H1 (cell line): Measurements from ENCODE around the gene CTAGE1. TPM values are rescaled to one million over a fixed set of nuclear protein-coding genes. Genes with fewer than 3 reads are reported as not detected.

Experiments
- CTCF ChIA-PET: fragments of 300-600 bp; sonication (Branson Sonifier 250); formaldehyde crosslinking; loops from one replicate; lab custom pipeline; 2021; ENCODE audit not compliant: partially characterized antibody; lab: Charles Lee
- POLR2A ChIA-PET: fragments of 300-600 bp; sonication (Branson Sonifier 250); formaldehyde crosslinking; loops from one replicate; lab custom pipeline; 2021; ENCODE audit warnings: inconsistent platforms; ENCODE audit not compliant: partially characterized antibody; lab: Charles Lee
- DNase-seq, 2 experiments: peaks; one replicate each; pipeline versions ENCODE4 v3.0.0 to v3.0.0-alpha.2; 2010 to 2022; ENCODE audit warnings: low spot score in 2 of 2, low read depth in 1 of 2, mixed read lengths in 1 of 2
- FAIRE-seq: peaks from 2 replicates; lab custom pipeline; 2011; peaks lifted over from hg19 to GRCh38; lab: Jason Lieb, UNC
- H2AFZ ChIP-seq: 2 replicates; pipeline ENCODE4 v1.8.1; 2012; ENCODE audit warnings: low read length, inconsistent platforms
- H2AK5ac ChIP-seq: 2 replicates; pipeline ENCODE4 v1.6.1; 2013; ENCODE audit warnings: low read depth, low read length
- H2BK120ac ChIP-seq: replicated peaks from 2 replicates; pipeline ENCODE3; 2013; ENCODE audit warnings: low read depth, low read length, inconsistent platforms
- H2BK12ac ChIP-seq: 2 replicates; pipeline ENCODE4 v1.6.1; 2013; ENCODE audit warnings: low read depth, low read length
- H2BK15ac ChIP-seq: 2 replicates; pipeline ENCODE4 v1.6.1; 2013; ENCODE audit warnings: low read length
- H2BK20ac ChIP-seq: 2 replicates; pipeline ENCODE4 v1.6.1; 2013; ENCODE audit warnings: low read length
- H2BK5ac ChIP-seq: 2 replicates; pipeline ENCODE4 v1.6.1; 2013; ENCODE audit warnings: low read depth, low read length
- H3K14ac ChIP-seq: 2 replicates; pipeline ENCODE4 v1.6.1; 2013; ENCODE audit warnings: inconsistent platforms; ENCODE audit not compliant: insufficient read length
- H3K18ac ChIP-seq: 2 replicates; pipeline ENCODE4 v1.6.1; 2013; ENCODE audit warnings: low read length; ENCODE audit errors: extremely low read depth
- H3K23ac ChIP-seq: 2 replicates; pipeline ENCODE4 v1.6.1; 2013; ENCODE audit warnings: inconsistent platforms; ENCODE audit not compliant: insufficient read length
- H3K23me2 ChIP-seq: 2 replicates; pipeline ENCODE4 v1.6.1; 2013; ENCODE audit warnings: low read depth, low read length
- H3K27ac ChIP-seq: 2 replicates; pipeline ENCODE4 v1.6.1; 2011; ENCODE audit warnings: low read depth, low read length, inconsistent platforms
- H3K27me3 ChIP-seq, 4 experiments: replicated peaks in 1 of 4; 1 replicate in 1 of 4; 2 replicates in 3 of 4; pipeline versions ENCODE4 v1.6.1 to v1.8.1; 2011 to 2013; ENCODE audit warnings: low read length in 3 of 4, mild to moderate bottlenecking in 3 of 4, inconsistent platforms in 2 of 4, mixed read lengths in 2 of 4, moderate library complexity in 1 of 4; ENCODE audit not compliant: control insufficient read depth in 3 of 4, insufficient read depth in 3 of 4; ENCODE audit errors: extremely low read depth in 1 of 4
- H3K36me3 ChIP-seq, 4 experiments: 2 replicates each; pipeline versions ENCODE4 v1.6.1 to v1.8.1; 2011 to 2013; ENCODE audit warnings: mild to moderate bottlenecking in 4 of 4, low read length in 3 of 4, moderate library complexity in 2 of 4, control low read depth in 1 of 4, inconsistent platforms in 1 of 4; ENCODE audit not compliant: insufficient read depth in 4 of 4, control insufficient read depth in 2 of 4
- H3K4ac ChIP-seq: replicated peaks from 2 replicates; pipeline ENCODE3; 2013; ENCODE audit warnings: low read length, low read depth, mixed read lengths, inconsistent platforms; ENCODE audit not compliant: insufficient read length
- H3K4me1 ChIP-seq, 4 experiments: replicated peaks in 1 of 4; 1 replicate in 1 of 4; 2 replicates in 3 of 4; pipeline versions ENCODE4 v1.6.1 to v1.8.1; 2011 to 2013; ENCODE audit warnings: low read length in 3 of 4, inconsistent platforms in 2 of 4, mixed read lengths in 1 of 4; ENCODE audit not compliant: insufficient read depth in 4 of 4, control insufficient read depth in 3 of 4
- H3K4me2 ChIP-seq, 2 experiments: 2 replicates each; pipeline versions ENCODE4 v1.6.1 to v1.8.1; 2011 to 2013; ENCODE audit warnings: low read depth in 2 of 2, low read length in 2 of 2, control low read depth in 1 of 2, inconsistent platforms in 1 of 2, mild to moderate bottlenecking in 1 of 2; ENCODE audit not compliant: insufficient read depth in 1 of 2
- H3K4me3 ChIP-seq, 4 experiments: fragments of 200-600, 300-600 bp in 1 of 4; sonication (generic), shearing (Covaris generic), sonication (Bioruptor Twin) in 1 of 4; 2 replicates each; pipeline versions ENCODE4 v1.5.1 to v1.8.1; 2011 to 2016; ENCODE audit warnings: low read length in 4 of 4, low read depth in 3 of 4, control low read depth in 2 of 4, inconsistent platforms in 2 of 4, mild to moderate bottlenecking in 2 of 4, mixed read lengths in 1 of 4, moderate library complexity in 1 of 4; ENCODE audit not compliant: insufficient read depth in 2 of 4; ENCODE audit errors: extremely low read depth in 1 of 4
- H3K56ac ChIP-seq: replicated peaks from 2 replicates; pipeline ENCODE3; 2013; ENCODE audit warnings: low read depth, mild to moderate bottlenecking, mixed read lengths, low read length, inconsistent platforms; ENCODE audit not compliant: insufficient read length
- H3K79me1 ChIP-seq: 2 replicates; pipeline ENCODE4 v1.6.1; 2013; ENCODE audit warnings: low read depth, low read length, control low read depth
- H3K79me2 ChIP-seq, 2 experiments: 2 replicates each; pipeline versions ENCODE4 v1.6.1 to v1.8.1; 2012 to 2013; ENCODE audit warnings: low read length in 2 of 2, mild to moderate bottlenecking in 2 of 2, inconsistent platforms in 1 of 2; ENCODE audit not compliant: insufficient read depth in 2 of 2, control insufficient read depth in 1 of 2
- H3K9ac ChIP-seq, 4 experiments: replicated peaks in 1 of 4; 1 replicate in 1 of 4; 2 replicates in 3 of 4; pipeline versions ENCODE4 v1.6.1 to v1.8.1; 2011 to 2013; ENCODE audit warnings: low read depth in 3 of 4, low read length in 3 of 4, control low read depth in 2 of 4, mild to moderate bottlenecking in 2 of 4, moderate library complexity in 2 of 4, inconsistent platforms in 1 of 4; ENCODE audit errors: extremely low read depth in 1 of 4
- H3K9me3 ChIP-seq, 2 experiments: 2 replicates each; pipeline versions ENCODE4 v1.6.1 to v1.8.1; 2012 to 2013; ENCODE audit warnings: mild to moderate bottlenecking in 2 of 2, moderate library complexity in 2 of 2, control low read depth in 1 of 2, inconsistent platforms in 1 of 2, low read depth in 1 of 2, low read length in 1 of 2, mixed read lengths in 1 of 2; ENCODE audit not compliant: insufficient read depth in 2 of 2
- H4K20me1 ChIP-seq, 2 experiments: replicated peaks in 1 of 2; 2 replicates each; pipeline versions ENCODE3 to v1.8.1; 2011 to 2013; ENCODE audit warnings: inconsistent platforms in 2 of 2, low read length in 2 of 2, mild to moderate bottlenecking in 1 of 2; ENCODE audit not compliant: insufficient read depth in 2 of 2, control insufficient read depth in 1 of 2
- H4K5ac ChIP-seq: 2 replicates; pipeline ENCODE4 v1.6.1; 2013; ENCODE audit warnings: low read length, low read depth, mixed read lengths, inconsistent platforms; ENCODE audit not compliant: insufficient read length
- H4K8ac ChIP-seq: 2 replicates; pipeline ENCODE4 v1.8.0; 2013; ENCODE audit warnings: mild to moderate bottlenecking, moderate library complexity, low read length, inconsistent platforms; ENCODE audit not compliant: insufficient read depth; ENCODE audit errors: extremely low read depth
- H4K91ac ChIP-seq: replicated peaks from 2 replicates; pipeline ENCODE3; 2013; ENCODE audit warnings: low read length, mixed read lengths, inconsistent platforms; ENCODE audit not compliant: insufficient read length
- ASH2L ChIP-seq: fragments of 200-600, 300-600 bp; sonication (generic); IDR thresholded peaks from one replicate; pipeline ENCODE4 v1.7.1; 2017; ENCODE audit warnings: low read length
- CREB1 ChIP-seq: IDR thresholded peaks from 2 replicates; pipeline ENCODE4 v1.6.1; 2012; ENCODE audit warnings: inconsistent platforms
- EZH2 ChIP-seq: fragments of 200-600 bp; sonication (generic); IDR thresholded peaks from 2 replicates; pipeline ENCODE4 v1.7.1; 2012; ENCODE audit warnings: low read depth, mild to moderate bottlenecking, moderate library complexity, low read length, inconsistent platforms; ENCODE audit not compliant: severe bottlenecking
- HDAC6 ChIP-seq: IDR thresholded peaks from one replicate; pipeline ENCODE4 v1.7.1; 2012; ENCODE audit warnings: low read depth, mild to moderate bottlenecking, inconsistent platforms, low read length, moderate library complexity
- KDM5A ChIP-seq: fragments of 200-600 bp; IDR thresholded peaks from 2 replicates; pipeline ENCODE4 v1.7.1; 2012; ENCODE audit warnings: mild to moderate bottlenecking, low read length, inconsistent platforms, mixed read lengths
- POU5F1 ChIP-seq: IDR thresholded peaks from 2 replicates; pipeline ENCODE4 v1.6.1; 2011; ENCODE audit warnings: low read depth, mild to moderate bottlenecking, low read length, moderate library complexity
- SAP30 ChIP-seq: fragments of 300-600 bp; sonication (generic); IDR thresholded peaks from 2 replicates; pipeline ENCODE4 v1.7.1; 2012; ENCODE audit warnings: low read length, moderate library complexity, mild to moderate bottlenecking, inconsistent platforms; ENCODE audit not compliant: insufficient read depth, insufficient replicate concordance
- SIRT6 ChIP-seq: IDR thresholded peaks from one replicate; pipeline ENCODE4 v1.7.1; 2012; ENCODE audit warnings: low read length, inconsistent platforms
- TAF7 ChIP-seq: optimal IDR thresholded peaks from 2 replicates; pipeline ENCODE3; 2011; ENCODE audit warnings: low read depth, mild to moderate bottlenecking, inconsistent platforms, low read length, moderate library complexity, borderline replicate concordance
- TEAD4 ChIP-seq: IDR thresholded peaks from 2 replicates; pipeline ENCODE4 v1.6.1; 2012; ENCODE audit warnings: low read depth, low read length, inconsistent platforms, mixed read lengths
- WGBS, 2 experiments: shearing (Covaris generic) in 1 of 2; methylation state at CpG; one replicate each; pipeline versions ENCODE4 v1.1.6 to v1.1.7; 2013 to 2015; ENCODE audit warnings: low lambda C conversion rate in 2 of 2, mixed read lengths in 2 of 2, inconsistent platforms in 1 of 2, low coverage in 1 of 2, missing lambda C conversion rate in 1 of 2; ENCODE audit not compliant: insufficient replicate concordance in 2 of 2, insufficient coverage in 1 of 2, insufficient read length in 1 of 2; ENCODE audit errors: extremely low coverage in 1 of 2, missing lambda C conversion rate in 1 of 2; 5-methylcytosine and 5-hydroxymethylcytosine counted together
- polyA plus RNA-seq, 7 experiments: library from polyadenylated mRNA; depleted of rRNA in 3 of 7; stranded (reverse) in 5 of 7; unstranded in 2 of 7; fragments of >200 nt in 5 of 7; fragments of 200-250 nt in 2 of 7; gene quantifications; 1 replicate in 5 of 7; 2 replicates in 1 of 7; 4 replicates in 1 of 7; pipeline versions ENCODE4 v1.2.1 to v1.2.3, GENCODE V29; 2011 to 2013; ENCODE audit warnings: missing spikeins in 2 of 7, mixed read lengths in 2 of 7
- total RNA-seq: library from RNA; stranded (reverse); fragmentation: NEBNext Ultra II Directional; extraction: Animal tissue kit (Norgen Biotek cat#: 25700); gene quantifications from 2 replicates; pipeline ENCODE4 v1.2.1, GENCODE V29; 2021
- TF ChIP-seq, protein P1 (sequence below): IDR thresholded peaks from 2 replicates; pipeline ENCODE4 v1.6.1; 2011; ENCODE audit warnings: low read depth, mild to moderate bottlenecking, low read length; ENCODE audit not compliant: insufficient read depth
- TF ChIP-seq, protein P2 (sequence below), 3 experiments: IDR thresholded peaks; 1 replicate in 2 of 3; 2 replicates in 1 of 3; pipeline versions ENCODE4 v1.5.1 to v1.6.1; 2011; ENCODE audit warnings: low read length in 3 of 3, mild to moderate bottlenecking in 3 of 3, inconsistent platforms in 2 of 3, low read depth in 1 of 3, moderate library complexity in 1 of 3; ENCODE audit not compliant: insufficient read depth in 1 of 3; ENCODE audit errors: control extremely low read depth in 1 of 3

CTAGE1 gene
- total and polyA plus RNA-seq, 2 of the 8 experiments (the other 6 are each of a cell fraction or from before 2014, with no cell fraction given), result not detected

DNA sequence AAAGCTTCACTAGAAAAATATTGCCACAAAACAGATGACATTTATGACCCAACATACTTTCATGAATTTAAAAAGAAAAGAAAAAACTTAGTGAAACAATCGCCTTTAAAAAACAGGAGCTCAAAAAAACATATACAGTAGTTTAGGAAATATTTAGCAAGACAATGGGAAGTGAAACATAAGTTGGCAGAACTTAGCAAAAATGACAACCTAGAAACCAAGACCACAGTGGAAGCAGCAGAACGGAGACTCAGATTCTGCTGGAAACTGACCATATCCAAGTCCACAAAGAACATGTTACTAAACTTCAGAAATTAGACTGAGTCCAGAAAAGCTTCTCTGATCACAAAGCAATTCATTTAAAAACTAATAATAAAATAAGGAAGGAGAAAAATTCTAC, 41.8 kb upstream of the CTAGE1 start:
- Histone ChIP-seq H3K36me3 (no peaks in the 10 kb centered on the region), H3K4ac (no peak overlapping the region), H3K27ac (no peak overlapping the region), H3K9ac (no peak overlapping the region), H4K20me1 (no peaks in the 10 kb centered on the region), H3K18ac (no peak overlapping the region), H3K9me3 (no peaks in the 10 kb centered on the region), H3K79me2 (no peaks in the 10 kb centered on the region), H4K5ac (no peak overlapping the region), H2BK120ac (no peak overlapping the region), H2BK20ac (no peak overlapping the region), H3K14ac (no peak overlapping the region), H2BK5ac (no peak overlapping the region), H3K23me2 (no peaks in the 10 kb centered on the region), H3K79me1 (no peaks in the 10 kb centered on the region), H2AFZ (no peak overlapping the region), H3K4me3 (no peak overlapping the region), H3K4me1 (no peaks in the 10 kb centered on the region), H3K23ac (no peak overlapping the region), H4K8ac (no peak overlapping the region), H4K91ac (no peak overlapping the region), H3K4me2 (no peak overlapping the region), H2BK15ac (no peak overlapping the region), H2AK5ac (no peak overlapping the region), H3K27me3 (no peaks in the 10 kb centered on the region), H3K56ac (no peak overlapping the region), H2BK12ac (no peak overlapping the region)
- ChIA-PET CTCF (interaction anchor here (1.0 to 1.7 kb wide), 5 partner anchors 18 to 144 kb away, joined by 3 to 5 read pairs (median 3); no protein-coding TSS in a partner anchor), POLR2A (no interaction called here)
- WGBS, 2 experiments, result 84% methylated on average over 2 of the region's 2 CpGs; no CpG with 5 or more reads in 1 of the 2 experiments
- TF ChIP-seq SAP30 (no peak), POU5F1 (no peak), SIRT6 (no peak), EZH2 (no peak), KDM5A (no peak), CREB1 (no peak), TAF7 (no peak), TEAD4 (no peak), ASH2L (no peak), HDAC6 (no peak)
- TF ChIP-seq, protein P1, sequence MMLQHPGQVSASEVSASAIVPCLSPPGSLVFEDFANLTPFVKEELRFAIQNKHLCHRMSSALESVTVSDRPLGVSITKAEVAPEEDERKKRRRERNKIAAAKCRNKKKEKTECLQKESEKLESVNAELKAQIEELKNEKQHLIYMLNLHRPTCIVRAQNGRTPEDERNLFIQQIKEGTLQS, result no peak
- TF ChIP-seq, protein P2, sequence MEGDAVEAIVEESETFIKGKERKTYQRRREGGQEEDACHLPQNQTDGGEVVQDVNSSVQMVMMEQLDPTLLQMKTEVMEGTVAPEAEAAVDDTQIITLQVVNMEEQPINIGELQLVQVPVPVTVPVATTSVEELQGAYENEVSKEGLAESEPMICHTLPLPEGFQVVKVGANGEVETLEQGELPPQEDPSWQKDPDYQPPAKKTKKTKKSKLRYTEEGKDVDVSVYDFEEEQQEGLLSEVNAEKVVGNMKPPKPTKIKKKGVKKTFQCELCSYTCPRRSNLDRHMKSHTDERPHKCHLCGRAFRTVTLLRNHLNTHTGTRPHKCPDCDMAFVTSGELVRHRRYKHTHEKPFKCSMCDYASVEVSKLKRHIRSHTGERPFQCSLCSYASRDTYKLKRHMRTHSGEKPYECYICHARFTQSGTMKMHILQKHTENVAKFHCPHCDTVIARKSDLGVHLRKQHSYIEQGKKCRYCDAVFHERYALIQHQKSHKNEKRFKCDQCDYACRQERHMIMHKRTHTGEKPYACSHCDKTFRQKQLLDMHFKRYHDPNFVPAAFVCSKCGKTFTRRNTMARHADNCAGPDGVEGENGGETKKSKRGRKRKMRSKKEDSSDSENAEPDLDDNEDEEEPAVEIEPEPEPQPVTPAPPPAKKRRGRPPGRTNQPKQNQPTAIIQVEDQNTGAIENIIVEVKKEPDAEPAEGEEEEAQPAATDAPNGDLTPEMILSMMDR (IDR thresholded peaks at IDR 0.05; ENCODE audit: control extremely low read depth in 1 of 3, insufficient read depth in 1 of 3, low read depth in 1 of 3, low read length in 3 of 3), result no peak
- FAIRE-seq (no peak), DNase-seq (no peak)
